CD4-positive, alpha-beta T cell treated with Interleukin-2 at 100 ng/mL for 4 hours (primary cell): ENCODE data around the gene AKR1A1.
"Not testable (repeated sequence)": the region's sequence is repeated elsewhere in the genome, so short reads cannot be mapped to it uniquely, and the experiment has no call there.

Experiments used
- DNase-seq: peaks from one replicate; pipeline ENCODE4 v3.0.0-alpha.2; 2020; ENCODE audit warnings: low spot score

Gene AKR1A1

GRCh38 chr1:45550401-45551351, at the start of gene AKR1A1:
TSS of gene AKR1A1 (plus strand) at chr1:45550826. CDS start at chr1:45561795, 10,969 bp downstream.
- peak; percentile 84 for DNase-seq

GRCh38 chr1:45501505-45501859, 49.1 kb upstream of the AKR1A1 start:
- DNase-seq, result no peak

- no peak for DNase-seq
Observed at GRCh38 chr1:45503462-45504360, 46.9 kb upstream of the AKR1A1 start.

- no peak for DNase-seq
Observed at GRCh38 chr1:45507195-45507594, 43.4 kb upstream of the AKR1A1 start.

GRCh38 chr1:45507893-45508292, 42.7 kb upstream of the AKR1A1 start:
- DNase-seq, result no peak

- DNase-seq, result no peak
Observed at GRCh38 chr1:45508295-45509151, 42.1 kb upstream of the AKR1A1 start.

- DNase-seq, result no peak
Observed at GRCh38 chr1:45510036-45510971, 40.3 kb upstream of the AKR1A1 start.

GRCh38 chr1:45510972-45511527, 39.6 kb upstream of the AKR1A1 start:
- no peak for DNase-seq

GRCh38 chr1:45512641-45513054, 38.0 kb upstream of the AKR1A1 start:
- DNase-seq, result peak; percentile 63

GRCh38 chr1:45513532-45514260, 36.9 kb upstream of the AKR1A1 start:
- not testable (repeated sequence) for DNase-seq

GRCh38 chr1:45516036-45516435, 34.6 kb upstream of the AKR1A1 start:
- DNase-seq, result no peak

GRCh38 chr1:45516465-45516864, 34.2 kb upstream of the AKR1A1 start:
- no peak for DNase-seq

GRCh38 chr1:45518366-45518765, 32.3 kb upstream of the AKR1A1 start:
- DNase-seq, result not testable (repeated sequence)

- DNase-seq, result no peak
Observed at GRCh38 chr1:45518910-45519309, 31.7 kb upstream of the AKR1A1 start.

- not testable (repeated sequence) for DNase-seq
Observed at GRCh38 chr1:45519774-45520173, 30.9 kb upstream of the AKR1A1 start.

GRCh38 chr1:45521413-45522323, 29.0 kb upstream of the AKR1A1 start, which contains the start of gene PRDX1:
TSS of gene PRDX1 (minus strand) at chr1:45521884. CDS start at chr1:45519043, 2,841 bp downstream.
- peak; percentile 98 for DNase-seq

GRCh38 chr1:45522324-45523104, 28.1 kb upstream of the AKR1A1 start:
- DNase-seq, result peak; percentile 38
